GM21786 (cell line): ENCODE measurements around the gene SMYD2.

Source experiments
- ATAC-seq: cut with Tn5 transposase; IDR thresholded peaks from one replicate; pipeline ENCODE4 v1.9.1; 2021; ENCODE audit not compliant: unreplicated experiment

SMYD2 gene

DNA sequence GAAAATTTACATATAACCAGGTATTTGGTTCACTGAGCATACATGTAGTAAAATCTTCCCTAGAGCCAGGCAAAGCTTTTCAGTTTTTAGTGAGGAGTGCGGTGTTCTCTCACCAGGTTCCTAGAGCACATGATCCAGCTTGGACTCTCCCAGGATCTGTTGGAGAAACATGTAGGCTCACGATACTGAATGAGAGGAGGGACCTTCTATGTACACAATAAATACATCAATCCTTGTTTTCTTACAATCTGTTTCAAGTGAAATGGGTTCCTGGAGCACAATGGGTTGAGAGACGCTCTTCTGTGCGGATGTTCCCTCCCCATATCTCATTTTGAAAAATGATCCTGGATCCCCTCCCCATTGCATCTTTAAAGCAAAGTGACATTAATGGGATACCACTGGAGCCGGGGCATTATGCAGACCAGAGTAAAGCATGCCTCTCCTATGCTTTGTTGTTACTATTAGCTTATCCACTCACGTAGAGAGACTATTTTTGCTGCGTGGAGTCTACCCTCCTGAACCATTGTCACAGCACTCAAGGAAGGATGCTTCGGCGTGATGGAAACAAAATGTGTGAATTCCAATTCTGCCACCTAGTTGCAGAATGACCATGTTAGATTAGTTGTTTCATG, 19.3 kb downstream of the SMYD2 start:
- ATAC-seq = no peak

DNA sequence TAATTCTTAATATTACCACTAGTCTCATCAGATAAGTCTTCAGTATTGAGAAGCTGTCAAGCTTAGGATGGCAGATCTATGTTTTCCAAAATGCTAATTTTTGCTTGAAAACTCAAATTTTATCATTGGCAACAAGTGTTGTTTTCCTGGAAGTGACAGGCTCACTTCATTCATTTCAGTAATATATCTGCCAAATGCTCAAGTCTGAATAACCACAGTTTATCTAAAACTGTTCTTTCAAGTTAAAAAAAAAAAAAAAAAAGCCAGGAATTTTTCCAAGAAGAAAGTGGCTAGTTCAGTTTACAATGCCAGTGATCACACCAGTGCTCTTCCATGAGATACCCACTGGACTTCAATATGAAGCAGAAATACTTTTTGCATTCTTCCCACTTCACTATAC, 20.6 kb downstream of the SMYD2 start:
- no peak for ATAC-seq

DNA sequence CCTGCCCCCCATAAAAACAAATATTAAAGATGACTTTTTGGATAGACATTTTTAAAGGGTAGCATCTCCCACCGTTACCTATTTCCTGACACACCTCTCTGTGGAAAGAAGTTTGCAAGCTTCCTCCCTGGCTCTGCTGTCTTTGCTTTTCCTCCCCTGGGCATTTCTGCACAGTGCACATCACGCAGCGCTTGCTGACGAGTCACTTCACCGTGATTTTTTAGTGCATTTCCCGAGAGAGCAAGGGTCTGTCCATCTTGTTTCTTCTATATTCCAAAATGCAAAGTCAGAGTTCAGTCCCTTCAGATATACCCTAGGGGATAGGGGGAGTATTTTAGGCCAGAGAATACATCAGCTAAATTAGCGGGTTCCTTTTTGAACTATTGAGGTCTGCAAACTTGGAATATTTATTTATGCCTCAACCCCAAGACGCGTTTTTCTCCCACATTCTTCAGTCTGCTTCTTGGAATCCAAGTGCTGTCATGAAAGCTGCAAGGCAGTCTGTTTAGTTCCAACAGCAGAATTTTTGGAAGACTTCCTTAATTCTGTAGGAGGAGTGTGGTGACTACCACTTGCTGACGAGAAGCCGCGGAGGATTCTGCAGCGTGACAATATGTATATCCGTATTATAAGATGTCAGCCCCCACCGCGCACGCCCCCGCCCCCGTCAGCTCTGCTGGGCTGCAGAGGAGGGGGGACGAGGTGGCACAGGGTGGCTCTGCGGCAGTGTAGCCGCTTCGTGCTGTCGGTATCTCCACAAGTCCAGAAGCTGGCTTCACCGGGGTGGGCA, 22.4 kb downstream of the SMYD2 start:
- ATAC-seq = no peak

DNA sequence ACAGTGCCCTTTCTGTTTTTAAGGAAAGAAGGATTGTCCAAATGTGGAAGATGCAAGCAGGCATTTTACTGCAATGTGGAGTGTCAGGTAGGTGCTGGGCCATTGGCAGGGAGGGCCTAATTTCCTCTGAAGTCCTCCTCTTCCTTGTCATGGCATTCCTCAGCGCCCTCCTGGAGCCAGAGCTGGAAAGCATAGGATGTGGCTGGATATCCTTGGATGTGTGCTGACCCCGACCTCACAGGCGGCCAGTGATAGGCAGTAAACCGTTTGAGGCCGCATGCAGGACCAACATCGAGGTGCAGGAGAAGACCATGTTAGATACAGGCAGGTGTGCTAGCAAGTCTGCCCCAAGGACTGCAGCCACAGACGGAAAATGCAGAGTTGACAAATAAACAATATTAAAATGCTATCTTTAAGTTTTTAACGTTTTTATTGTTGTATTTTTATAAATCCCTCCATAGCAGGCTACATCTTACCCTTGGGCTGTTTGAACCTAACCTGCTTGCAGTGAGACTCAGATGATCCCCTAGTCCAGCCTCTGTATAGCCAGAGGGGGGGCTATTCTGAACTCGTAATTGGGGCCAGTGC, 24.3 kb downstream of the SMYD2 start:
- no peak for ATAC-seq

DNA sequence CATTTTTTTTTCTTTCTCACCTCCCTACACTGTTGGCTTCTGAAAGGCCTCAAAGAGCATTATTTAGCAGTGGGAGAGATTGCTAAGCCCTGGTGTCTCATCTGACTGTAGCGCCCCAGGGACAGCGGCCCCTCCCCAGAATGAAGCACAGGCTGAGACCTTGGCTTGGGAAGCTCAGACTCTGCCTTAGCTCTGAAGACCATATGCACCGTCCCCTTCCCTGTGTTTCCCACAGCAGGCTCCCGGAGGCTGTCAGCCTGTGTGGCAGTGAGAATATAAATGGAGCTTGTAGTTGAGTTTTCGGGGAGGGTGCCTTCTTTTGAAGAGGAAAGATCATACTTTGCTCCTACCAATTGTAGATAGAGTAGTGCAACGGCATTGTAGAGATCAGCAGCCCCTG, 25.3 kb downstream of the SMYD2 start:
- no peak for ATAC-seq

DNA sequence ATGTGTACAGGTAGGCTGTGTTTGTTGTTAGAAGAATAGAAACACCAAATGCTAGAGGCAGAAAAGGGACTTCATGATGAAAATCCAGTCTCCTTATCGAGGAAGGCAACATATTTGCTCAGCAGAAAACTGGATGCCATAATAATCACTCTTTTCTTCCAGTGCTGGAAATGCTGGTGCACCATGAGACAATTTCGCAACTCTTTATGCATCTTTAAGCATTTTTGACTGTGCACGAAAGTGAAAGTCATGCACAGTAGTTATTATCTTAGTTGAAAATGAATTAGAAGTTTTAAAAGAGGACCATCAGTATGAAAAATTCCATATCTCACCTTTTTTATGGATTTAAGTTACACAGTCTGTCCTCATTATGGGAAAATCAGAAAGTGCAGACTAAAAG, 29.1 kb downstream of the SMYD2 start:
- ATAC-seq = peak; percentile 44

DNA sequence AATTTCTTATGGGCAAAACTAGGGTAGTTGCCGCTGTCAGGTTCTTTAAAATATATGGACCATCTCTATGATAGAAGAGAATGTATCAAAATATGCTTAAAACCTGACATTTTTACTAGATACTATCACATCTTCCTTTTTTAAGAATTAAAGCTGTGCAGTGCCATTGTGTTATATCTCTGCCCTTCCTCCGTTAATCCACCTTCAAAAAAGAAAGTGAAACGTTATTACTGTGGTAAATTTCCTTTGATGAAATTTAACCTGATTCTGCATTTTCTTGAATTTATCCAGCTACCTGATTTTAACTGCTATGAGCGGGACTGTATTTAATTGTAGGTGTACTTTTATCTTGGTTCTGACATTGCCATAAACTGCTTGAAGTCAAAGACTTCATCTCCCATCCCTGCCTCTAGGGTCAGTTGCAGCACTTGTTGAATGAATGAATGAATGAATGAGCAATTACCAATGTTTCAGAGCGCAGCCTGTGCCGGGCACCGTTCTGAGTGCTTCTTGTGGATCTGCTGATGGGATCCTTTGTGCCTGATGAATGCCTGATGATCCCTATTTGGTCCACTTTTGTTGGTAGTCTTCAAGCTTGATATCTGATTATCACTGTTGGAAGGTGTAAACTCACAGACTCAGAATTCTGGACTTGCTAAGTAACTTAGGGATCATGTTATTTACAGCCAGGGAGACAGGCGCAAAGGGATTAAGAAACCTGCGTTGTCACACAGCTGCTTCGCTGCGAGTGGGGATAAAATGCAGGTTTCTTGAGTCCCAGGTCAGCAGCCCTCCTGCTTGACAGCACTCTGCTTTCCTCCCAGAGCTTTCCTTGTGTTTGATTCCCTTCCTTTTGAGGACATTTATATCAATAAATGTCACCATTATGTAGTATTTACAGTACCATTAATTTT, 30.1 kb downstream of the SMYD2 start:
- no peak for ATAC-seq

DNA sequence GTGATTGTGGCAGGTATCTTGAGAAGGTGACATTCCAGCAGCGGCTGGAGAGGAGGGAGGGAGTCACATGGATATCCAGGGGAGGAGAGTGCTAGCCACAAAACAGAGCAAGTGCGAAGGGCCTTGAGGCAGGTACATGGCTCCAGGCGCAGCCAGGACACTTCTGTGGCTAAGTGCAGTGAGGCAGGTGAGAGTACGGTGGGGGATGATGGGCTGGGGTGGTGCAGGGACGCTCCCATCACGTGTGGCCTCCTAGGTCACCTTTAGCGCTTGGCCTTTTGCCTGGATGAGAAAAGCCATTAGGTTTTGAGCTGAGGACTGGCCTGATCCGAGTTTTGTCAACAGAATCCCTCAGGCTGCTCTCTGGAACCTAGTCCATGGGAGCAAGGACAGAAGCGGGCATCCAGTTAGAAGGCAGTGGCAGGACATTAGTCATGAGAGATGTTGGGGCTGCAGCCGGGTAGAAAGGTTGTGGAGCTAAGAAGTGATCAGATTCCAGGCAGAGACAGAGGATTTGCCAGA, 31.6 kb downstream of the SMYD2 start:
- no peak for ATAC-seq

DNA sequence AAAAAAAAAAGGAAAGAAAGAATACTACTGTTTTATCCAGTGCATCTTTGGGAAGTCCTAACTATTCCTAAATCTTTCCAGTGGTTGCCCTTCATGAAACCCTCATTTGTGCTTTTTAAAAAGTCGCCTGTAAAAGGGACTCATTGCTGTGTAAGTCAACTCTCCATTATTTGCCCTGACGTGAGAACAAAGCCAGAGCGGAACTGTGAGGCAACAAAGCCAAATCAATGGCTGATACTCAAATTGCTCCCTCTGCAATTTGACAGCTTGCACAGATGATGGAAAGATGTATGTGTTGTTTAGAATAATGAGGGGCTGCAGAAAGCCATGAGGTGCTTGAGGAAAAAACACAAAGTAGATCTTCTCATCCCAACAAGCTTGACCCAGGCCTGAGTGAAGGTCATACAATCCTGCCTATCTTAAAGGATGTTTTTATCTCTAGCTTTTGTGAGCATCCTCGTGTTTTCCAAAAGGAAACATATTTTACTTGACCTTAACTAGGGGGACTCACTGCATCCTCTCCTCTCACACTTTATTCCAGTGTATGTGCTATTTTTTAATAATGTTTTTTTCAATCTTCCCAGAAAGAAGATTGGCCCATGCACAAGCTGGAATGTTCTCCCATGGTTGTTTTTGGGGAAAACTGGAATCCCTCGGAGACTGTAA, 33.4 kb downstream of the SMYD2 start:
- ATAC-seq = no peak

DNA sequence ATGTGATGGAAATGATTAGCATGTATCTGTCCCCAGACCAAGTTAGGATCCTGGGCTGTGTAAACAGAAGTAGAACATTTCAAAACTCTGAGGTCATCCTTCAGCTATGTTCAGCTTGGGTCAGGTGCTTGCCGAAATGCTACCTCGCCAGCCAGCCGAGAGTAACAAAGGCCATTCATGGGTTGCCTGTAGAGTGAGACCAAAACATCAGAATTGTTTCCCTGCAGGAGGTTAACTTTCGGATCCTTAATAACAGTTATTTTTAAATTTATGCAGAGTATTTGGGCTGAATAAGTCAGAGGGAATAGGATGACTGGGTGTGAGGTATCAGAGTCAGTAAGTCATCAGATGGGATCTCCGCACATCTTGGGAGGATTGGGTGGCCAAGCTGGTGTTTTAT, 35.6 kb downstream of the SMYD2 start:
- no peak for ATAC-seq

DNA sequence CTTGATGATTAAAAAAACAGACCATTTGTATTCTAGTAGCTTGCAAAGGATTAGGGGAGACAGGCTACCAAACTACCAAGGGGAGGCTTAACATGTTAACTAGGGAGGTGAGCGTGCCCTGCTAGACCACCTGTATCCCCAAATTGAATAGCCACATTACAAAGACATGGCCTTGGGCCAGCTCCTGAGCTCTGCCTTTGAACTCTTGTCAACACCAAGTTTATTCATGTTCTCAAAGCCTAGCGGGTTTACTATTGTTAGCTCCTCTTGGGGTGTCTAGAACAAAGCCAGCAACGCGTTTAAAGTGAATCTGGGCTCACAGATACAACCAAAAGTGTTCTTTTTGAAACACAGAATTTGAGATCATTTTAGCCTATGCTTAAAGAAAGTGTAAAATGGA, 36.3 kb downstream of the SMYD2 start:
- ATAC-seq = no peak

DNA sequence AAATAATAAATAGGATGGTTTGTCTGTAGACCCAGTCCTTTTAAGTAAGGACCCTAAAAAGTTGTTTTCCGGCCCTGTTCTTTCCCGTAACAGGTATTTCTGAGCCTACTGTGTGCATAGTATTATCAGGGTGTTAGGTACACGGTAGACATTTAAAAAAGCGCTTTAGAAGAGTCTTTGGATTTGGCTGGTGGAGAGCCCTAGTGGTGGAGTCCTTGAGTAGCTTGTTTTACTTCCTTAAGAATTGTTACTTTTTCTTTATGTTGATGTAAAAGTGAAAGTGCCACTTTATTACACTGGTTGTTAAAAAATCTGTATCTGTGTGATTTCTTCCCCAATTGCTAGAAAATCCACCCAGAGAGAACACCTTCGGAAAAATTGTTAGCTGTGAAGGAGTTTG, 36.8 kb downstream of the SMYD2 start:
- ATAC-seq = no peak

DNA sequence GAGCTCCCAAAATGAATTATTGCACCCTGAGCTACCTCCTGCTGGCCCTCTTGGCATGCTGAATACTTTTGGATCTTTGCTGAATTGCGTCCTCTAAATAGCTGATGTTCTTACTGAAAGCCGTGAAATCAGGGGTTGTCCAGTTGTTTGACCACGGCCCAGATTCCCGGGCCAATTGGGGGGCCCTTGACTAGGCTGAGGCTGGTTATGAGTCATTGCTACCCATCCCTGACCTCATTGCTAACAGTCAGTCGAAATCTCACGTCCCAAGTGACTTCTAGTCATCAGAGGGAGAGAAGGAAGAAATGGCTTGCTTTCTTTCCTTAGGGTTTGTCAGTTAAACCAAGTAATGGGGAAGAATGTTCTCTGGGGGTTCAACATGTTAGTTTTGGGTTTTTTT, 37.4 kb downstream of the SMYD2 start:
- peak; percentile 45 for ATAC-seq

DNA sequence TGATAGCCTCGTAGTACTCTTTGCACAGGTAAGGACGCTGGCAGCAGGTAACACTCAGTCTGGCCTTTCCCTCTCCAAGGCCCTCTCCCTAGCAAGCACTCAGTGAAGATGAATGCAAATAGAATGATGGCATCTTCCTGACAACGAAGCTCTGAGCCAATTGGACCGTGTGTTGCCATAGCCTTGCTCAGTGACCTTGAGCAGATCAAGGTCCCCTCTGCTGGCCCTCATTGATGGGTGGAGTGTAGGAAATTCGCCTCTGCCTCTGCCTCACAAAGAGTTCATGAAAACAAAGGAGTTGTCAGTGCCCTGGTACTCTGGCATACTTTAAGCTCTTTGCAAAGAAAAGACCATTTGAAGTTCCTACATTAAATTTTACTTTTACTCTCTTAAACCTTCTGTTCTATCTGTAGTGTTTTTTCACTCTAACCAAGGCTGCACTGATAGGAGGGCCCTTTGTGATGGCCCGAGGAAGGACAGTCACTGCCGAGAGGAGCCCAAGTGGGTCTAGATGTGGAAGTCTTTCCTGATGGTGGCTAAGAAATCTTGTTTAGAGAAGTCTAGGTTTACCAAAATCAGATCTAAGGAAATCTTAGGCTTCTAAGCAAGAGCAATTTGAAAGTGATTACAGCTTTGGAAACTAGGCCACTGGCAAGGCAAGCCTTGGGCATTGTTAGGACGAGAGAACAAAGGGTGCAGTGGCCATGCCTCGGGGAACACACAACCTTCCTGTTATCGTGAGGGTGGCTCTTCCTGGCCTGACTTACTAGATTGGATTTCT, 38.2 kb downstream of the SMYD2 start:
- no peak for ATAC-seq

DNA sequence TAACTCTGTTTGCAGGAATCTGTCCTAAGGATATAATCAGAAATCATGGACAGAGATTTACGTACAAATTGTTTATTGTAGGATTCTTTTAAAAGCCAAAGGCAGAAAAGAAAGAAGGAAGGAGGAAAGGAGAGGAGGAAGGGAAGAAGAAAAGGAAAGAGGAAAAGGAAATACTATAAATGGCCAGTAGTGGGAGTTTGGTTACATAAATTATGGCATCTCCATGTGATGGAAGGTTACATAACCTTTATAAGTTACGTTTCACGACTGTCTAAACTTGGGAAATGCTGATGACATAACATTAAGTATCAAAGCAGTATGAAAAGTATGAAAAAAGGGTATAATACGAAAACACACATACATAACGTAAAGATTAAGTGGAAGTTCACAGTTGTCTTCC, 39.0 kb downstream of the SMYD2 start:
- no peak for ATAC-seq

DNA sequence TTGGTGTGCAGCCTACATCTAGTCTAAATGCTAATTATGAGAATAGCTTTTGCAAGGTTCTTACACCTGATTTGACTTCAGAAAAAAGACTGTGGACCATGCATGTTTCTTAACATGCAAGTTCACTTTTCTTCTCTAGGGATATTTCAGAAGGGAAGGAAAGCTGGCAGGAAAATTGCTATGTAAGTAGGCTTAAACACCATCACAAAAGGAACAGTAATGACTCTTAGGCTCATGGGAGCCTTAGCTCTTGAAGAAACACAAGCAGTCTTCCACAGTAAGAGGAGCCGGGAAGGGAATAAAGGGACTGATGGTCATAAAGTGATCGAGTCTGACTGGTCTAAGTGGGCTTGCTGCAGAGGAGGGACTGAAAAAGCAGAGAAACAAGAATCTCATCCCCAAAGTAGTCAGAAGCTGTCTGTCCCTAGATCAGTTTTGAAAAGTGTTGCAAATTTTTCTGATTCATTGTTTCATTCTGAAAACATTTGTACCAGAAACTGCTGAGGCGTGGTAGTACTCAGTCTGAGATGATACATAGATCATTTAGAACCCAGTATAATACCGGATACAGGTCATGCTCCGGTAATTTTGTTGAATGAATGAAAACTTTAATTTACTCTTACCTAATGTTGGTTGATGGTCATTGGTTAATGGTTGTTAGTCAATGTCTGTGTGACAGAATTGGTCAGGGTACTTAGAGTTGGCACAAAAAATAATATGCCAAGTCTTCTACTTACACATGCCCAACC, 40.9 kb downstream of the SMYD2 start:
- peak; percentile 74 for ATAC-seq

DNA sequence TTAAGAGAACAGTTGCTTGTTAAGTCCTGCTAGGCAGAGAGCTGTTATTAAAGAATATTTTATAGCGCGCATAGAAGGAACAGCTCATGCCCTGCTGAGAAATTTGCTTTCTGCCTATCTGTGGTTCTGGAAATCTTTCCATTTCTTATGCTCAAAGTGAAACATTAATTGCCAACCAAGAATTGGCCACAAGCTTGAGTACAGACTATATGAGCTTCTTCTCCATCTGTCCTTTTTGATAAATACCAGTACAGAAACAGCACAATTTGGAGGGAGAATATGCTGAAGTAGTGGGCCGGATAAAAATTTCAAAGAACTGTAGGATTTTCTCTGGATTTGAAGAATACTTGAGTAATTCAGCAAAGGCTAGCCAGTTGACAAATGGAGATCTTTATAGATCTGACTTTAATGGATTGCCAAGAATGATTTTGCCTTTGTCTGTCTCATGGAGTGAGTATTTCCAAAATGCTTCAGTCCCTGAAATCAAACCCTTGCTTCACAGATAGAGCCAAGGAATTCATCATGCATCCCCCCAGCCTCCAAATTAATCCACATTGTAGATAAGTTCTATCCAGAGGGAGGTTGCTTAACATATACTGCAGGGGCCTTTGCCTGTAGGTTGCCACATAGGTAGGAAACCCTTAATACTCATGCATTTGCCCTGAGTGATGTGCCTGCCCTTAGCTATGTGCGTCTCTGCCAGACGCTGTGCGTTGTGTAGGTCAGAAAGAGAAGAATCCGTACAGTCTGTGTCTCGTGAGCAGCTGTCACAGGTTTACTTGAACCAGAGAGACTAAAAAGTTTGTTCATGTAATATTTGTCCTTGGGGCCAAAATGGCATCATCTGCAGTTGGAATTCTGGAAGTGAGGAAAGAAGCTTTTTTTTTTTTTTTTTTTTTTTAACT, 44.2 kb downstream of the SMYD2 start:
- ATAC-seq = no peak

DNA sequence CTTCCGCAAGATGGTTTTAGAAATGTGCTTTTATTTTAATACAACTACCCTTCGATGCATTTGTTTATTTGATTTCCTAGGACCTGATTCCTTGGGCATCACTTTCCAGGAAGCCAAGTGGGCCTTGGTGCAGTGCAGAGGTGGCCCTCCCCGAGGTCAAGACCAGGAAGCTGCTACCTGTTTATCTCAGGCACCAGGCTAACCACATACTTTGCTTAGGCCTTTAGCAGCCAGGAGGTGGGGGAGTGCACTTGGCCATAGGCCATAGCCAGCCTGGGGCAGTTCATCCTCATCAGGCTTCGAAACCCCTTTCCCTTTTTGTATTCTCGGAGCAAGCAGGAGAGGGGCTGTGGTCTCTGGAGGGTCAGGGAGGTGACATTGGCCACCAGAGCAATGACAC, 45.4 kb downstream of the SMYD2 start:
- ATAC-seq = no peak
